Testis (tissue), 2 donors: ENCODE results near the gene CBX2.

Experiments
- CTCF ChIP-seq, 3 experiments: fragments of 450-650 bp in 2 of 3; fragments of 200-600 bp in 1 of 3; sonication (generic) in 1 of 3; IDR thresholded peaks; one replicate each; pipeline ENCODE4 v1.5.1; 2016 to 2019; ENCODE audit warnings: antibody characterized with exemption in 3 of 3, mild to moderate bottlenecking in 2 of 3, moderate library complexity in 1 of 3
- POLR2A ChIP-seq: fragments of 450-650 bp; IDR thresholded peaks from one replicate; pipeline ENCODE4 v1.6.1; 2017; ENCODE audit warnings: antibody characterized with exemption, mild to moderate bottlenecking, moderate library complexity

DNA sequence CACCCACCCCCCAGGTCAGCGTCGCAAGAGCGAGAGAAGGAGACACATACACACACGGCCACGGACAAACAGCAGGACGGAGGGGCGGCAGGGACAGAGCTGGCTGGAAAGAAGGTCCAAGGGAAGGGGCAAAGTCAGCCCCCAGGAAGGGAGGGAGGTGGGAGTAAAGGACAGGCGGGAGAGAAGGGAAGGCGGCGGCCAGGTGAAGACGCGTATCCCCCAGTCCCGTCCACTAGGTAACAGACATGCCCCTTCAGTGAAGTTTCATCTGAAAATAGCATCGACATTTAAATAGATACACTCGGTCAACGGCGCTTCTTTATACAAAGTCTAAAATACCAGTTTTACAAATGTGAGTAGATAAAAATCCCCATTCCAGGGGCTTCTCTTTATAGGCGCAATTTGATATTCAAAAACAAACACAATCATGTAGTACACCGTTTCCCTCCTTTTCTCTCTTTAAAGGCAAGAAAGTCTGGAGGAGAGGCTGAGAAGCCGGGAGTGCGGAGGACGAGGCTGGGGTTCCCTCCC lies 14.5 kb downstream of the CBX2 start:
- TF ChIP-seq CTCF (IDR thresholded peaks at IDR 0.05) (no peak), POLR2A (no peak)
